Activated naive CD8-positive, alpha-beta T cell treated with anti-CD3 and anti-CD28 coated beads, Interleukin-2, amount 50 U/mL, for 24 hours (primary cell): ENCODE measurements around the gene KIF4A.

ENCODE experiments used
- ATAC-seq: fragments of 150-1000 bp; cut with Tn5 transposase; one replicate; pipeline ENCODE4 v1.10.0; 2021
- DNase-seq: peaks from one replicate; pipeline ENCODE4 v3.0.0; 2021
- H3K27ac Mint-ChIP-seq: one replicate; pipeline ENCODE4 v1.8.0; 2021; ENCODE audit warnings: mild to moderate bottlenecking, mixed read lengths
- H3K27me3 Mint-ChIP-seq: one replicate; pipeline ENCODE4 v1.8.0; 2021; ENCODE audit warnings: mixed read lengths
- H3K36me3 Mint-ChIP-seq: one replicate; pipeline ENCODE4 v1.8.0; 2021; ENCODE audit warnings: low read depth, mixed read lengths
- H3K4me1 Mint-ChIP-seq: one replicate; pipeline ENCODE4 v1.8.0; 2021; ENCODE audit warnings: mixed read lengths
- H3K4me3 Mint-ChIP-seq: one replicate; pipeline ENCODE4 v1.8.0; 2021; ENCODE audit warnings: mild to moderate bottlenecking, moderate library complexity, mixed read lengths
- H3K9me3 Mint-ChIP-seq: one replicate; pipeline ENCODE4 v1.8.0; 2021; ENCODE audit warnings: mixed read lengths

The KIF4A gene

DNA sequence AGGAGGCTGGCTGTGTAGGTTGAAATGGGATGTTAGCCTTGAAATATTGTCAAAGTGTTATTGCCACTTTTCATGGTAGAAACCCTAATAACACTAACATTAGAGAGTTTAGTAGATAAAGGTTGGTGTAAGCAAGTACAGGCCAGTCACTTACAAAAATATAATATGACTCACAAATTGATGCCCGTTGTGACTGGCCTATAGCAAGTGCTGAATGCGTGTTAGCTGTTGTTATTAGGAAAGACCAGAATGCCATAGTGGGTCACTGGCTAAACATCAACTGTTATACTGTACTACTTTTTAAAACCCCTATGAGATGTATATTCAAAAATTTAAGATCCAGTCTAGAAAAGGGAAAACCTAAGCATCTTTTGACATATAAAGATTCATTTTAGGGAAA lies 112.8 kb downstream of the KIF4A start:
- ATAC-seq = no peak
- peaks cover 4% of the 10 kb centered on the region for H3K4me1 Mint-ChIP-seq
- no peak overlapping the region for H3K27ac Mint-ChIP-seq
- H3K27me3 Mint-ChIP-seq = no peaks in the 10 kb centered on the region
- peaks cover 20% of the 10 kb centered on the region for H3K36me3 Mint-ChIP-seq
- no peak overlapping the region for H3K4me3 Mint-ChIP-seq
- H3K9me3 Mint-ChIP-seq = no peaks in the 10 kb centered on the region
- DNase-seq = no peak

DNA sequence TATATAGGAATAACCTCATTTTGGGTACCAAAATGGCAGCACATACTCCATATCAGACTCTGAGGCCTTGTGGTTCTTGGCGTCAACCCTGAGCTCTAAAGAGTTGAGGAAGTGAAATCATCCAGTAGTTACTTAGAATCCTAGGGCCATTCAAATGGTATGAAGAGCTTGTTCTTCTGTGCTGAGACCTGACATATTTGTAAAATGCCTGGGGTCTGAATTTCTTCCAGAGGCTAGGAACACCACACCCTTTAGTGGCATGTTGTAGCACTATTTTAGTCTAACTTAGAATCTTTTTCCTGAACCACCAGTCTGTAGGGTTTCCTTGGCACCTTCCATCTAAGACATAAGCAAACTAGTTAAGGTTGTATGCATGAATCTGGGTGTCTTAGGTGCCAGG lies 115.1 kb downstream of the KIF4A start:
- no peaks in the 10 kb centered on the region for H3K27me3 Mint-ChIP-seq
- H3K36me3 Mint-ChIP-seq = peaks cover 26% of the 10 kb centered on the region
- H3K4me3 Mint-ChIP-seq = no peak overlapping the region
- DNase-seq = no peak
- no peak overlapping the region for H3K27ac Mint-ChIP-seq
- ATAC-seq = no peak
- no peaks in the 10 kb centered on the region for H3K9me3 Mint-ChIP-seq
- H3K4me1 Mint-ChIP-seq = no peaks in the 10 kb centered on the region

DNA sequence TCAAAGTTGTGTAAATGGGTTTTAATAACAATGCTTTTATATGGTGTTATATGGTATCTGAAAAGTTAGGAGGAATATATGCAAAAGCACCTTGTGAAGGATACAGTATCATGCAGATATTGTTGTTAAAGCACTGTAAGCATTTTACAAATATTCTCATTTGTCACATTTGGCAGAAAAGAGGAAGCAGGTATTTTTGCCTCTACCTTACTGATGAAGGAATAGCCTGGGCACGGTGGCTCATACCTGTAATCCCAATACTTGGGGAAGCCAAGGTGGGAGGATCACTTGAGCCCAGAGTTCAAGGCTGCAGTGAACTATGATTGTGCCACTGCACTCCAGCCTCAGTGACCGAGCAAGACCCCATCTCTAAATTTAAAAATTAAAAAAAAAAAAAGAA lies 121.0 kb downstream of the KIF4A start:
- Mint-ChIP-seq H3K27me3 (no peaks in the 10 kb centered on the region), H3K4me1 (no peaks in the 10 kb centered on the region), H3K36me3 (peaks cover 10% of the 10 kb centered on the region), H3K27ac (no peak overlapping the region), H3K9me3 (no peaks in the 10 kb centered on the region), H3K4me3 (no peak overlapping the region)
- no peak for ATAC-seq
- DNase-seq = no peak

DNA sequence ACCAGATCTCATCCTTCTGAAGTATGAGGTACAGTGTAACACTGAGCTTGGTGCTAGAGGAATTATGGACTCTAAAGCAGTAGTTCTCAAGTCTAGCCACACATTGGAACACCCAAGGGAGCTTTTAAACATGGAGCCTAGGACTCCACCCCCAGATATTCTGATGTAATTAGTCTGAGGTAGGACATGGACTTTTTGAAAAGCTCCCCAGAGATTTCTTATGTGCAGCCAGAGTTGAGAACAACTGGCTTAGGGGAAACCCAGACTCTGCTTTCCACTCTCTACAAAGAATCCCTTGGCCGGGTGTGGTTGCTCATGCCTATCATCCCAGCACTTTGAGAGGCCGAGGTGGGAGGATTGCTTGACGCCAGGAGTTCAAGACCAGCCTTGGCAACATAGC lies 121.6 kb downstream of the KIF4A start:
- Mint-ChIP-seq H3K27me3 (no peaks in the 10 kb centered on the region), H3K4me3 (no peak overlapping the region), H3K9me3 (no peaks in the 10 kb centered on the region), H3K27ac (no peak overlapping the region), H3K36me3 (peaks cover 10% of the 10 kb centered on the region), H3K4me1 (no peaks in the 10 kb centered on the region)
- ATAC-seq (no peak), DNase-seq (no peak)

DNA sequence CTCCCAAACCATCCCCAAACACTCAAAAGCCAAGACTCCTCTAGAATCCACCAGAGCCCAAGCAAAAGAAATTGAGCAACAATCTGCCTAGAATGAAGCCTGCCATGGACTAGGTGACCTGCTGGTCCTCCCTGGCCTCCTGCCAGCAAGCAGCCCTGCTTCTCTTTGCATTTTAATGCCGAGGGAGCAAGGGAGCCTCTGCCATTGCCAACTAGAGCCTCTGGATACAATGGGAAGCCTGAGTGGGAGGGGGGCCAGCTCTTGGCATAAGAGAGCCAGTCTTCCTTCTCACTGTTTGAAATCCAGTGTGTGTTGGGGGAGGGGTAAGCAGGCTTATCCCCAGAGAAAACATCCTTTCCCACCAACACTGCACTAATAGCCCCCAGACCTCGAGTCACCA lies 131.7 kb downstream of the KIF4A start:
- H3K9me3 Mint-ChIP-seq = no peaks in the 10 kb centered on the region
- no peak overlapping the region for H3K4me3 Mint-ChIP-seq
- no peak for ATAC-seq
- no peak for DNase-seq
- H3K27ac Mint-ChIP-seq = no peak overlapping the region
- H3K4me1 Mint-ChIP-seq = no peaks in the 10 kb centered on the region
- peaks cover 4% of the 10 kb centered on the region for H3K36me3 Mint-ChIP-seq
- no peaks in the 10 kb centered on the region for H3K27me3 Mint-ChIP-seq

DNA sequence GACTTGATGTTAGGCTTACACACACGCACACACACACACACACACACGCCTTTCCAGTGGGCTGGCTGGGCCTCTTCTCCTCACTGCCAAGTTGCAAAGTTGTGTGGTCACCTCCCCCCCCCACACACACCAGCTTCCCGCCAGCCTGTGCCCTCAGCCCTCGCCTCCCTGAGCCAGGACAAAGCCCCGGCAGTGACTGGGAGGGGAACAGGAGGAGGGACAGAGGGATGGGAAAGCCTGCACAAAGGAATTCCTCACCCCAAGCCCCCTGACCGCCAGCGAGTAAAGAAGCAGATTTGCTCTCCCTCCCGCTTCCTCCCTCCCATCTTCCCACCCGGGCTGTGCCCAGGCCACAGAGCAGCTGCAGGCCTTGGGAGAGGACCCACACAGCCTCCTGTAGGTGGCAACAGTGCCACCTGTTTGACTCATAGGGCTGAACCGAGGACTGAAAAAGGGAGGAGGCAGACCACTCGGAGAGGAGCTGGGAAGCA lies 133.0 kb downstream of the KIF4A start, which contains the start of gene GDPD2:
Gene GDPD2 (plus strand): TSS at position 464 of the 491 bp plus-strand sequence. CDS start 1,671 bp downstream, outside the sequence.
- DNase-seq (no peak), ATAC-seq (peak; percentile 49)
- no peak within 1 kb of the TSS for H3K27ac Mint-ChIP-seq
- no peaks in the 10 kb centered on the region for H3K27me3 Mint-ChIP-seq
- no peak within 1 kb of the TSS for H3K4me3 Mint-ChIP-seq
- H3K4me1 Mint-ChIP-seq = no peaks in the 10 kb centered on the region
- H3K36me3 Mint-ChIP-seq = peaks cover 4% of the 10 kb centered on the region
- no peaks in the 10 kb centered on the region for H3K9me3 Mint-ChIP-seq

DNA sequence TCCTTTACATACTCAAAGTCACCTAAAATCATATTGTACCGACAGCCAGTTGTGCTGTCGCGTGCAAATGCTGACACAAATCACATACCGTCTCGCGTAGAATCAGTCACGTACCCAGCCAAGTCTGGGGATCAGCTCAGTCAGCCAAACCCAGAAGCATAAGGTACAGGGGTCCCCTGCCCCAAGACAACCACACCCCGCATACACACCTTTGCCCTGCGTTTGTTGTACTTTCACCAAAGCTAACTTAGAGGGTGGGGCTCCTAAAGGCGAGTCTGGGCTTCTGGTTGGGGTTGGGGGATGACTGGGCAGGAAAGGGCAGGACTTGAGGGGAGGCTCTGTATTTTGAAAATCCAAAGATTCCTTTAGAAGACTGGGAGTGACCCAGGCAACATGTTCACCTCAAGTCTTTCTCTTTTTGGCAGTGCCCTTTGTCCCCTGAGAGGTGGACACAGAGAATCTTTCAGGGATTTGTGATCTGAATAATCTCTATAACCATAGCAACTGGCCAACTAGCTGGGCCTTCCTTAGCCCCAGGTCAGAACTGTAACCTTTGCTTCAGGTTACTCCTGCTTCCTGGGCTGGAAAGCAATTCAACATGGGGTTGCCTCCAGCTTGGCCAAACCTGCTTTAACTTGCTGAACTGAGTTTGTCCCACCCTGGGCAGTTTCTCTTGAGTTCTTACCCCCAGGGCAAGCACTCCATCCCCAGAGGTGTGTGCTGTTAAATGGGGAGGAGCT lies 134.2 kb downstream of the KIF4A start:
- Mint-ChIP-seq H3K4me1 (no peaks in the 10 kb centered on the region), H3K27me3 (no peaks in the 10 kb centered on the region), H3K27ac (no peak overlapping the region), H3K36me3 (peaks cover 4% of the 10 kb centered on the region), H3K4me3 (no peak overlapping the region), H3K9me3 (no peaks in the 10 kb centered on the region)
- no peak for ATAC-seq
- DNase-seq = no peak

DNA sequence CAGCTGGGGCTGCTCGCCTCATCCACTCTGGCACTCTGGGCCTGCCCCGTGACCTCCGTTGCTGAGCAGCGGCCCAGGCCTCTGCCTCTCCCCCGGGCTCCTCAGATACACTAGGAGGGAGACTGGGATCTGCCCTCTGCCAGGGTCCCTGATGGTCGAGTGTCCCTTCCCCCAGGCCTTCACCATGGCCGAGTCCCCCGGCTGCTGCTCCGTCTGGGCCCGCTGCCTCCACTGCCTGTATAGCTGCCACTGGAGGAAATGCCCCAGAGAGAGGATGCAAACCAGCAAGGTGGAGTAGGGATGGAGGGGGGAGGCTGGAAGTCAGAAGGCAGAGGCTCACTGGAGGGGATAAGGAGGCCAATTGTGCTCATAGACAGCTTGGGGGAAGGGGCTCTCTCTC lies 134.9 kb downstream of the KIF4A start:
- no peak overlapping the region for H3K4me3 Mint-ChIP-seq

DNA sequence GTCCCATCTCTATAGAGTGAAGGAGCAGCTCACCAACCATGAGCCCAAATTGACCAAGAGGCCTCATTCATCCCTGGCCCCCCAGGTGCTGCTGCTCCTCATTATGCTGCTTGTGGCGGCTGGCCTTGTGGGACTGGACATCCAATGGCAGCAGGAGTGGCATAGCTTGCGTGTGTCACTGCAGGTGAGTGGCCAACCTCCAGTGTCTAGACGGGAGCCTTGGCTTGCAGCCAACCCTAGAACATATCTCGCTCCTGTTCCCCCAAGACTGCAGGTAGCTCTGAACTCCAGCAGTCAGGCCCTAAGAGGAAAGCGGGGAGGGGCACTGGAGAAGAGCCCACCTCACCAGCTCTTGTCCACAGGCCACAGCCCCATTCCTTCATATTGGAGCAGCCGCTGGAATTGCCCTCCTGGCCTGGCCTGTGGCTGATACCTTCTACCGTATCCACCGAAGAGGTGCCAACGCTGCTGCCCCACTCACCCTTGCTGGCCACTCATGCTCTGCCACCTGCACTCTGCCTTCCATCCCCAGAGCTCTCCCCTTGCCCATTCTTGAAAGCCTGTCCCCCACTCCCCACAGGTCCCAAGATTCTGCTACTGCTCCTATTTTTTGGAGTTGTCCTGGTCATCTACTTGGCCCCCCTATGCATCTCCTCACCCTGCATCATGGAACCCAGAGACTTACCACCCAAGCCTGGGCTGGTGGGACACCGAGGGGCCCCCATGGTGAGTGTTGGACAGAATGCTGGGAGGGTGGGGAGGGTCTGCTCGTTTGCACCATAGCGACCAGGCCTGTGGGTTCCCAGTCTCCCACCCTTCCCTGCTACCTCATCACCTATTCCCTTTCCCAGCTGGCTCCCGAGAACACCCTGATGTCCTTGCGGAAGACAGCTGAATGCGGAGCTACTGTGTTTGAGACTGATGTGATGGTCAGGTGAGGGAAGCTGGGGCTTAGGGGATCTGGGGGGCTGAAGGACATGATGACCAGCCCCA lies 136.7 kb downstream of the KIF4A start:
- no peak overlapping the region for H3K27ac Mint-ChIP-seq
- no peak overlapping the region for H3K4me3 Mint-ChIP-seq
- no peaks in the 10 kb centered on the region for H3K4me1 Mint-ChIP-seq
- ATAC-seq (no peak), DNase-seq (no peak)
- H3K36me3 Mint-ChIP-seq = no peaks in the 10 kb centered on the region
- no peaks in the 10 kb centered on the region for H3K27me3 Mint-ChIP-seq
- H3K9me3 Mint-ChIP-seq = no peaks in the 10 kb centered on the region

More for the DNA sequence above, 134.9 kb downstream of the KIF4A start:
- no peak for DNase-seq
- Mint-ChIP-seq H3K4me1 (no peaks in the 10 kb centered on the region), H3K27me3 (no peaks in the 10 kb centered on the region), H3K9me3 (no peaks in the 10 kb centered on the region), H3K36me3 (peaks cover 4% of the 10 kb centered on the region), H3K27ac (no peak overlapping the region)
- ATAC-seq = no peak

DNA sequence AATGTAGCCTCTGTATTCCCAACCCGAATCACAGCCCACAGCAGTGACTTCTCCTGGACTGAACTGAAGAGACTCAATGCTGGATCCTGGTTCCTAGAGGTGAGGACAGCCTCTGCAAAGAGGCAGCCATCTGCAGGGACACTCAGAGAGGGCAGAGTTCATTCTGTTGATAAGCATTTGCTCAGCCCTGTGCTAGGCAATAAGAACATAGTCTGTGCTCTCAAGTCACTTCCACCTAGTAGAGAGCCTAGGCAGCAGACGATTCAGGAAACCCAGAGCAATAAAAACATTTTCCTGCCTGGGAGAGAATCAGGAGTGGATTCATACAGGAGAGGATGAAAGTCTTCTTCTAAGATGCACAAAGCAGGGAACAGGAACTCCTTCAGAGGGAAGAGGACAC lies 137.5 kb downstream of the KIF4A start:
- Mint-ChIP-seq H3K9me3 (no peaks in the 10 kb centered on the region), H3K36me3 (no peaks in the 10 kb centered on the region), H3K4me1 (no peaks in the 10 kb centered on the region), H3K27ac (no peak overlapping the region), H3K27me3 (no peaks in the 10 kb centered on the region), H3K4me3 (no peak overlapping the region)
- DNase-seq (no peak), ATAC-seq (no peak)

DNA sequence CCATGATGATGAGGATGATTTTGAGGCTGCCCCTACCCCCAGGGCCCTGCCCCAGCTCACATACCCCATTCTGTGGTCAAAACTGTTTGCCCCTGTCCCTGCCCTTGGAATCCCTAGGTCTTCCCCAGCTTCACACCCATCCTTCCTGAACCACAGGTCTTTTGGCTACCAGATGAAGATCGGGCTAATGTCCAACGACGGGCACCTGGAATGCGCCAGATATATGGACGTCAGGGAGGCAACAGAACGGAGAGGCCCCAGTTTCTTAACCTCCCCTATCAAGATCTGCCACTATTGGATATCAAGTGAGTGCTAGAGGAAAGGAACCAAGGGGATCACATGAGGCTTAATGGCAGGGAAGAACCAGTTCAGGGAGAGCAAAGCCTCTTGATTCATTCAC lies 139.9 kb downstream of the KIF4A start:
- H3K36me3 Mint-ChIP-seq = no peaks in the 10 kb centered on the region
- peaks cover 10% of the 10 kb centered on the region for H3K4me1 Mint-ChIP-seq

DNA sequence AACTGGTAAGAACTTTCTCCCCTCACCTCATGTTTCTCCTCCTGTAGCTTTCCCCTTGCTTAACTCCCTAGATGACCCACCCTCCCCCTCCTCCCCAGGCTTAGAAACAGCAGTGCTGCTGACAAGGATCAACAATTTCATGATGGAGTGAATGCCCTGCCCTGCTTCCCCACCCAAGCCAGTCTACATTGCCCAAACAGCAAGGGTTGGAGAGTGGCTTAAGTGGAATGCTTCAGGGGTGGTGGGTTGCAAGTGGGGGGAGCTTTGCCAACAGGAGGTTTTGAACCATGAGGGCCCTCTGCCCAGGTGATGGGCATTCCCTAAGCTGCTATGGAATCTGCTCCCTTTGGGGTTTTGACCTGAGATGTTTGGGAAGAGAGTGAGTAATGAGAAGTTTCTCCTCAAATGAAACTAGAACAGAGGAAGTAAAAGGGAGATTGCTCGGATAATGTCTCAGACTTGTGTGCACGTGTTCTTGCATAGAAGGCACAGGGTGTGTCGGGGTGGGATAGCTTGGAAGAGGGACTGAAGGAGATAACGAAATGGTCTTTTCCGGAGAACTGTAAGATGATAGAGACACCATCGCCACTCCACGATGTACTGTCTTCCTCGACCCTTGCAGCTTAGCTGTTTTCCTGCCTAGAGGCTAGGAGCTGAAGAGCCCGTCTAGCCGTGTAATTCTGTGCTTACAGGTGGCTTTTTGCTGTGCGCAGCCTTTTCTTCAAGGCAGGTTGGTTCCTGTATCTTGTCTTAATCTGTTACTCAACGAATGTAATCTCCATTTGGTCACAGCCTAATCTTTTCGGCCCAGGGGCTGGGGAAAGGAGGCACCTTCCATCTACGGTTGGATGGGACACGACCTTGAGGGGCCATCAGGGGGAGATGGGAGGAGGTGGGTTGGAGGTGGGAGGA lies 143.3 kb downstream of the KIF4A start:
- Mint-ChIP-seq H3K27me3 (peaks cover 8% of the 10 kb centered on the region), H3K4me3 (peak overlapping the region; percentile 88), H3K36me3 (no peaks in the 10 kb centered on the region), H3K4me1 (peaks cover 18% of the 10 kb centered on the region), H3K9me3 (no peaks in the 10 kb centered on the region), H3K27ac (peak overlapping the region; percentile 90)
- no peak for DNase-seq
- ATAC-seq = no peak

More for the DNA sequence above, 139.9 kb downstream of the KIF4A start:
- Mint-ChIP-seq H3K9me3 (no peaks in the 10 kb centered on the region), H3K4me3 (no peak overlapping the region), H3K27ac (no peak overlapping the region), H3K27me3 (no peaks in the 10 kb centered on the region)
- ATAC-seq = no peak
- no peak for DNase-seq

DNA sequence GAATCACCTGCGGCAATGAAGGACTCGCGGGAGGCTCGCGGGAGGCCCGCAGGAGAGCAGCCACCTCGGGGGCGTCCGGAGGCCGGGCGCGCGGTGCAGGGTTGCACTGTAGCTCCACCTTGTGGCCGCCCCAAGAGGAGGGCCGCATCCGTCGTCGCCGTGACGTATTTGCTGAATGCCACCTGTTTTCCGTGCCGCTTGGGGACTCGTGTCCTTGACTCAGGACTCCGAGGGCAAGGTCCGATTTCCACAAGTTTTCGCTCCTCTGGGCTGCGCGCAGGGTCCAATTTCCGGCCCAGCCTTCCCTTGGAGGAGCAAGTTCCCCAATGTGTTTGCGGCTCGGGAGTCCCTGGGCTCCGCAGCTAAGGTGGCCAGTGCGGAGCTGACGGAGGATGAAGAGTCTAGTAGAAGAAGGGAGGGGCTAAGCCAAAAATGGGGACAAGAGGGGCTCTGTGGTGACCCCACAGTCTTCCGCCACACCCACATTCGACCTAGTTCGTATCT lies 144.0 kb downstream of the KIF4A start:
- peaks cover 8% of the 10 kb centered on the region for H3K27me3 Mint-ChIP-seq
- ATAC-seq (peak; percentile 72), DNase-seq (peak; percentile 76)
- no peaks in the 10 kb centered on the region for H3K36me3 Mint-ChIP-seq
- peak overlapping the region; percentile 90 for H3K27ac Mint-ChIP-seq
- H3K9me3 Mint-ChIP-seq = no peaks in the 10 kb centered on the region
- H3K4me3 Mint-ChIP-seq = peak overlapping the region; percentile 88
- peaks cover 25% of the 10 kb centered on the region for H3K4me1 Mint-ChIP-seq
